GM12865 (cell line): Measurements from ENCODE around the gene INHBE.
"Not testable (repeated sequence)": the region's sequence is repeated elsewhere in the genome, so short reads cannot be mapped to it uniquely, and the experiment has no call there.

Experiments
- DNase-seq: peaks from one replicate; pipeline ENCODE4 v3.0.0; 2010; ENCODE audit warnings: low read depth
- H3K4me3 ChIP-seq: 2 replicates; pipeline ENCODE4 v1.5.1; 2011; ENCODE audit warnings: mild to moderate bottlenecking, low read depth, low read length, control low read depth
- TF ChIP-seq, protein P1 (sequence below): IDR thresholded peaks from 2 replicates; pipeline ENCODE4 v1.5.1; 2011; ENCODE audit warnings: low read length, control low read depth, low read depth, inconsistent platforms; ENCODE audit not compliant: insufficient read depth; ENCODE audit errors: missing control alignments

The INHBE gene

DNA sequence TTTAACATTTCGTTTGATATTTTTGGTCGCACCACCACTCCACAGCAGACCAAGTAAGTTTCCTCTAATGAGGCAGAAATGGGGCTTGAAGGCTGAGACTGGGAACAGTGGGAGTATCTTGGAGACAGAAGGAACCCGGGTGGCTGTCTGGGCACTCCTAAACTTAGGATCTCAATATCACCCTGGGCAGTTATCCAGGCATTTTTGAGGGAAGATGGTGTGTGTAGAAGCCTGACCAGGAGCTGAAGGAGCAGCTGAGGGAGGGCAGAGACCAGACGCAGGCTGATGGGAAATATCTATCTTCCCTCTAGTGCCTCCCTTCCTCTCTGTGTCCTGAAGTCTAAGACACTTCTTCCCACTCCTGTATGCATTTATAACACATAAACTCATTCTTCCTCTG is 43.5 kb downstream of the INHBE start:
- H3K4me3 ChIP-seq, result no peak overlapping the region
- TF ChIP-seq, protein P1, sequence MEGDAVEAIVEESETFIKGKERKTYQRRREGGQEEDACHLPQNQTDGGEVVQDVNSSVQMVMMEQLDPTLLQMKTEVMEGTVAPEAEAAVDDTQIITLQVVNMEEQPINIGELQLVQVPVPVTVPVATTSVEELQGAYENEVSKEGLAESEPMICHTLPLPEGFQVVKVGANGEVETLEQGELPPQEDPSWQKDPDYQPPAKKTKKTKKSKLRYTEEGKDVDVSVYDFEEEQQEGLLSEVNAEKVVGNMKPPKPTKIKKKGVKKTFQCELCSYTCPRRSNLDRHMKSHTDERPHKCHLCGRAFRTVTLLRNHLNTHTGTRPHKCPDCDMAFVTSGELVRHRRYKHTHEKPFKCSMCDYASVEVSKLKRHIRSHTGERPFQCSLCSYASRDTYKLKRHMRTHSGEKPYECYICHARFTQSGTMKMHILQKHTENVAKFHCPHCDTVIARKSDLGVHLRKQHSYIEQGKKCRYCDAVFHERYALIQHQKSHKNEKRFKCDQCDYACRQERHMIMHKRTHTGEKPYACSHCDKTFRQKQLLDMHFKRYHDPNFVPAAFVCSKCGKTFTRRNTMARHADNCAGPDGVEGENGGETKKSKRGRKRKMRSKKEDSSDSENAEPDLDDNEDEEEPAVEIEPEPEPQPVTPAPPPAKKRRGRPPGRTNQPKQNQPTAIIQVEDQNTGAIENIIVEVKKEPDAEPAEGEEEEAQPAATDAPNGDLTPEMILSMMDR, result no peak
- DNase-seq, result no peak

DNA sequence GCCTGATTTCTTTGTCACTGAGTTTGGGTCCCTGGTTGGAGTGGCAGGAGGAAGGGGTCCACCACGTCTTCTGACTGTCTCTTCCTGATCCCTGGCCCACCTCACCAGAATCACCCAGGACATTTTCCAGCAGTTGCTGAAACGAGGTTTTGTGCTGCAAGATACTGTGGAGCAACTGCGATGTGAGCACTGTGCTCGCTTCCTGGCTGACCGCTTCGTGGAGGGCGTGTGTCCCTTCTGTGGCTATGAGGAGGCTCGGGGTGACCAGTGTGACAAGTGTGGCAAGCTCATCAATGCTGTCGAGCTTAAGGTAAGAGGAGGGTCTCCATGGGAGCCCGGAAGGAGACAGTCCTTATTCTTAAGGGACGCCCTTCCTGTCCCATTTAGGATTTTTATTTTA is 45.1 kb downstream of the INHBE start:
- TF ChIP-seq, protein P1, result no peak
- no peak for DNase-seq
- H3K4me3 ChIP-seq, result no peak overlapping the region

DNA sequence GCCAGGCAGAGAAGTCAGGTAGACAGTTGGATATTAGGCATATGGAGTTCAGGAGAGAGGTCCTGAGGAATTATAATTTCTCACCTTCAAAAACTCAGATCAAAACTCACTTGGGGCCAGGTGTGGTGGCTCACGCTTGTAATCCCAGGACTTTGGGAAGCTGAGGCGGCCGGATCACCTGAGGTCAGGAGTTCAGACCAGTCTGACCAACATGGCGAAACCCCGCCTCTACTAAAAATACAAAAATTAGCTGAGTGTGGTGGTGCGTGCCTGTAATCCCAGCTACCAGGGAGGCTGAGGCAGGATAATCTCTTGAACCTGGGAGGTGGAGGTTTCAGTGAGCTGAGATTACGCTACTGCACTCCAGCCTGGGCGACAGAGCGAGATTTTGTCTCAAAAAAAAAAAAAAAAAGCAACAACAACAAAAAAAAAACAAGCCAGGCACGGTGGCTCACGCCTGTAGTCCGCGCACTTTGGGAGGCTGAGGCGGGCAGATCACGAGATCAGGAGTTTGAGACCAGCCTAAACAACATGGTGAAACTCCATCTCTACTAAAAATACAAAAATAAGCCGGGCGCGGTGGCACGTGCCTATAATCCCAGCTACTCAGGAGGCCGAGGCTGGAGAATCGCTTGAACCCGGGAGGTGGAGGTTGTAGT is 47.3 kb downstream of the INHBE start:
- H3K4me3 ChIP-seq, DNase-seq: not testable (repeated sequence)

DNA sequence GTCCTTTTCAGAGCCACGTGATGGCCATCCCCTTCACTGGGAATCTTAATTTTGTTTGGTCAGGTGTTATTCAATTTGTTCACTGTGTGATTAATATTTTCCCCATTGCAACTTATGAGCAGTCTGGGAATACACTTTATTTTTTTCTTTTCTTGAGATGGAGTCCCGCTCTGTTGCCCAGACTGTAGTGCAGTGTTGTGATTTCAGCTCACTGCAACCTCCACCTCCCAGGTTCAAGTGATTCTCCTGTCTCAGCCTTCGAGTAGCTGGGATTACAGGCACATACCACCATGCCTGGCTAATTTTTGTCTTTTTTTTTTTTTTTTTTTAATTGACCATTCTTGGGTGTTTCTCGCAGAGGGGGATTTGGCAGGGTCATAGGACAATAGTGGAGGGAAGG is 51.4 kb downstream of the INHBE start:
- not testable (repeated sequence) for H3K4me3 ChIP-seq

More for the DNA sequence above, 51.4 kb downstream of the INHBE start:
- not testable (repeated sequence) for DNase-seq
